ENCODE data around the gene JDP2. TPM values are rescaled to one million over a fixed set of nuclear protein-coding genes. Genes with fewer than 3 reads are reported as not detected.

Gene JDP2
- total RNA-seq, 1 donor from 2014 or later, result 72.2 TPM

- no peak for TF ChIP-seq CTCF (IDR thresholded peaks at IDR 0.05)
- no peak for DNase-seq (ENCODE audit: low spot score)
- Mint-ChIP-seq H3K9me3 (ENCODE audit: low read depth) (peaks cover 3% of the 10 kb centered on the region), H3K36me3 (ENCODE audit: low read depth) (no peaks in the 10 kb centered on the region), H3K4me1 (ENCODE audit: low read depth) (peaks cover 1% of the 10 kb centered on the region), H3K27me3 (ENCODE audit: low read depth) (peaks cover 5% of the 10 kb centered on the region), H3K27ac (ENCODE audit: unreplicated experiment) (no peak overlapping the region), H3K4me3 (ENCODE audit: unreplicated experiment) (no peak overlapping the region)
Measured at GRCh38 chr14:75493592-75494087, 65.8 kb downstream of the JDP2 start.

- Mint-ChIP-seq H3K4me1 (ENCODE audit: low read depth) (no peaks in the 10 kb centered on the region), H3K4me3 (ENCODE audit: unreplicated experiment) (no peak overlapping the region)
Measured at GRCh38 chr14:75494896-75495295, 67.1 kb downstream of the JDP2 start.

GRCh38 chr14:75495399-75495798, 67.6 kb downstream of the JDP2 start:
- Mint-ChIP-seq H3K27ac (ENCODE audit: unreplicated experiment) (no peak overlapping the region), H3K27me3 (ENCODE audit: low read depth) (peaks cover 6% of the 10 kb centered on the region), H3K36me3 (ENCODE audit: low read depth) (no peaks in the 10 kb centered on the region), H3K4me1 (ENCODE audit: low read depth) (no peaks in the 10 kb centered on the region), H3K9me3 (ENCODE audit: low read depth) (peaks cover 3% of the 10 kb centered on the region), H3K4me3 (ENCODE audit: unreplicated experiment) (no peak overlapping the region)
- TF ChIP-seq CTCF (IDR thresholded peaks at IDR 0.05), result no peak
- DNase-seq (ENCODE audit: low spot score), result no peak

More at GRCh38 chr14:75494896-75495295, 67.1 kb downstream of the JDP2 start:
- Mint-ChIP-seq H3K27me3 (ENCODE audit: low read depth) (peaks cover 6% of the 10 kb centered on the region), H3K9me3 (ENCODE audit: low read depth) (peaks cover 3% of the 10 kb centered on the region), H3K27ac (ENCODE audit: unreplicated experiment) (no peak overlapping the region), H3K36me3 (ENCODE audit: low read depth) (no peaks in the 10 kb centered on the region)
- TF ChIP-seq CTCF (IDR thresholded peaks at IDR 0.05), result no peak
- DNase-seq (ENCODE audit: low spot score), result no peak

- H3K4me1 Mint-ChIP-seq (ENCODE audit: low read depth), result no peaks in the 10 kb centered on the region
- H3K36me3 Mint-ChIP-seq (ENCODE audit: low read depth), result no peaks in the 10 kb centered on the region
- no peak for DNase-seq (ENCODE audit: low spot score)
- no peak overlapping the region for H3K4me3 Mint-ChIP-seq (ENCODE audit: unreplicated experiment)
- no peak overlapping the region for H3K27ac Mint-ChIP-seq (ENCODE audit: unreplicated experiment)
- peaks cover 4% of the 10 kb centered on the region for H3K27me3 Mint-ChIP-seq (ENCODE audit: low read depth)
- TF ChIP-seq CTCF (IDR thresholded peaks at IDR 0.05), result no peak
- H3K9me3 Mint-ChIP-seq (ENCODE audit: low read depth), result no peaks in the 10 kb centered on the region
Measured at GRCh38 chr14:75495882-75496281, 68.1 kb downstream of the JDP2 start.

- Mint-ChIP-seq H3K4me1 (ENCODE audit: low read depth) (no peaks in the 10 kb centered on the region), H3K4me3 (ENCODE audit: unreplicated experiment) (no peak overlapping the region), H3K36me3 (ENCODE audit: low read depth) (no peaks in the 10 kb centered on the region), H3K27ac (ENCODE audit: unreplicated experiment) (no peak overlapping the region), H3K9me3 (ENCODE audit: low read depth) (no peaks in the 10 kb centered on the region), H3K27me3 (ENCODE audit: low read depth) (peaks cover 4% of the 10 kb centered on the region)
- DNase-seq (ENCODE audit: low spot score), result no peak
- no peak for TF ChIP-seq CTCF (IDR thresholded peaks at IDR 0.05)
Measured at GRCh38 chr14:75496755-75497154, 68.9 kb downstream of the JDP2 start.
